ENCODE measurements around the gene LTB. TPM values are rescaled to one million over a fixed set of nuclear protein-coding genes. Genes with fewer than 3 reads are reported as not detected.

The LTB gene
- total RNA-seq, 4 donors from 2014 or later = not detected

DNA sequence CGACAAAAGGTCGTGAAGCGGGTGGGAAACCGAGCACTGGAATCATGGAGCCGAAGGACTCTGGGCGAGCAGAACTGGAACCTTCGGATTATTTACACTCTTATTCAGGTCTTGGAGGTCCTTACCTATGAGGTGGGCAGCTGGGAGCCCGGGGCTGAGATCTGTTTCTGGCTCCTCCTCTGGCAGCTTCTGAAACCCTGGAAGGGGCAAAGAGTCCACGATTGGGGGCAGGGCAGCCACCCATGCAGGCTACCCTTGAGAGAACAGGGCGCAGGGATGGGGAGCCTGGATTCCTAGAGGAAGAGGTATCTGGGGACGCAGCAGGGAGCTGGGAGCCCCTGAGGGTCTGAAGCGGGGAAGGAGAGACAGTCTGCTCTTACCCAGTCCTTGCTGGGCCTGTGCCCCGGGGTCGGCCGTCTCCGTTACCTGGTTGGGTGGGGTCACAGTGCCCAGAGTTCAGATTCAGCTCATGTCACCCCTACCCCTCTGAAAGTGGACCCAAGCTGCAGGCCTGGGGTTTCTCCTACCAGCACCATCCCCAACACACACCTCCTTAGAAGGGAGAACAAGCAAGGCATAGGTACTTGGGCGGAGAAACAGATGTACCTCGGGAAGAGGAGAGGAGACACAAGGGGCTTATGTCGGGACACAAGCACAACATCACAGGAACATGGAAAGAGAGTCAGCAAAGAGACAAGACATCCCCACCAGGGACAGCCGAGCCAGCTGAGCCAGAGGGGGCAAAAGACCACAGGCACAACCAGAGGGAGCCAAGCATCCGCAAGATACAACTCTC lies 592 bp downstream of the LTB start:
- no peak for TF ChIP-seq POLR2A (IDR thresholded peaks at IDR 0.05)
- TF ChIP-seq, protein P1, sequence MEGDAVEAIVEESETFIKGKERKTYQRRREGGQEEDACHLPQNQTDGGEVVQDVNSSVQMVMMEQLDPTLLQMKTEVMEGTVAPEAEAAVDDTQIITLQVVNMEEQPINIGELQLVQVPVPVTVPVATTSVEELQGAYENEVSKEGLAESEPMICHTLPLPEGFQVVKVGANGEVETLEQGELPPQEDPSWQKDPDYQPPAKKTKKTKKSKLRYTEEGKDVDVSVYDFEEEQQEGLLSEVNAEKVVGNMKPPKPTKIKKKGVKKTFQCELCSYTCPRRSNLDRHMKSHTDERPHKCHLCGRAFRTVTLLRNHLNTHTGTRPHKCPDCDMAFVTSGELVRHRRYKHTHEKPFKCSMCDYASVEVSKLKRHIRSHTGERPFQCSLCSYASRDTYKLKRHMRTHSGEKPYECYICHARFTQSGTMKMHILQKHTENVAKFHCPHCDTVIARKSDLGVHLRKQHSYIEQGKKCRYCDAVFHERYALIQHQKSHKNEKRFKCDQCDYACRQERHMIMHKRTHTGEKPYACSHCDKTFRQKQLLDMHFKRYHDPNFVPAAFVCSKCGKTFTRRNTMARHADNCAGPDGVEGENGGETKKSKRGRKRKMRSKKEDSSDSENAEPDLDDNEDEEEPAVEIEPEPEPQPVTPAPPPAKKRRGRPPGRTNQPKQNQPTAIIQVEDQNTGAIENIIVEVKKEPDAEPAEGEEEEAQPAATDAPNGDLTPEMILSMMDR (IDR thresholded peaks at IDR 0.05) = no peak
- H3K36me3 ChIP-seq = no peaks in the 10 kb centered on the region
- WGBS, 2 donors = 17 to 24% methylated on average over 20 to 21 of the region's 21 CpGs

DNA sequence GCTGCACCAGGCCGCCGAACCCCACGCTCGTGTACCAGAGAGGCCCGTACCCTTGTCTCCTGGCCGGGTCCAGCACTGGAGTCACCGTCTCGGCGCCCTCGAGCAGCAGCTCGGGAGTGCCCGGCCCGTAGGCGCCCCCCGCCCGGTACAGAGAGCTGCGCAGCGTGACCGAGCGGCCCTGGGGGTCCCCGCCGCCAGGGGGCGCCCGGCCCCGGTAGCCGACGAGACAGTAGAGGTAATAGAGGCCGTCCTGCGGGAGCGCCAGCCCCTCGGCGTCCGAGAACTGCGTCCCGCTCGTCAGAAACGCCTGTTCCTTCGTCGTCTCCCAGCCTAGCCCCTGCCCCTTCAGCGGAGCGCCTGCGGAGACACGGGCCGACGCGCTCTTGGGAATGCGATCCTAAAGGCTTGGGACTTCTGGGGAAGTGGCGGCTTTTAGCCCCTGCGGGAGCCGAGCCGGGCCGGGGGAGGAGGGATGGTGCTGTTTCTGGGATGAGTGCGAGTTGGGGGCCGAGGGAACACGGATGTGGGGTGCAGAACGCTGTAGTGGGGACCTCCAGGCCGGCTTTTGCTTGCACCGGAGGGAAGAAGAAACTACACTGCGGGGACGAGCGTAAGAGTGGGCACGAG lies 1.3 kb downstream of the LTB start:
- 1 to 2% methylated on average over 18 to 27 of the region's 62 CpGs for WGBS, 2 donors
- peak in 1 of 2 donors; percentile 63 for TF ChIP-seq POLR2A (IDR thresholded peaks at IDR 0.05)
- TF ChIP-seq, protein P1 (IDR thresholded peaks at IDR 0.05) = peak; percentile 61 to 97 (median 94)
- DNase-seq = peak; percentile 83 to 85
- H3K9me3 ChIP-seq = no peaks in the 10 kb centered on the region
- peak overlapping the region in 2 of 3 donors; percentile 10 to 83 for H3K27ac ChIP-seq
- intact Hi-C loops (cut with DNase I) = no loop called here
- no peaks in the 10 kb centered on the region for H3K36me3 ChIP-seq
- no peaks in the 10 kb centered on the region for H3K27me3 ChIP-seq
- H3K4me1 ChIP-seq = peaks cover 10 to 12% of the 10 kb centered on the region in 2 donors
- H3K4me3 ChIP-seq (replicated peaks in 1 of 3) = peak overlapping the region; percentile 58 to 91 (median 73)

More for the DNA sequence above, 592 bp downstream of the LTB start:
- Histone ChIP-seq H3K9me3 (no peaks in the 10 kb centered on the region), H3K27ac (peak overlapping the region in 2 of 3 donors; percentile 10 to 83), H3K27me3 (no peaks in the 10 kb centered on the region), H3K4me1 (peaks cover 10 to 12% of the 10 kb centered on the region in 2 donors), H3K4me3 (replicated peaks in 1 of 3) (peak overlapping the region; percentile 58 to 91 (median 73))
- intact Hi-C loops (cut with DNase I) = loop anchor here (2.0 kb wide), 1 partner anchor 27 kb away; no protein-coding TSS in a partner anchor
- peak in 1 of 2 donors; percentile 22 for DNase-seq

DNA sequence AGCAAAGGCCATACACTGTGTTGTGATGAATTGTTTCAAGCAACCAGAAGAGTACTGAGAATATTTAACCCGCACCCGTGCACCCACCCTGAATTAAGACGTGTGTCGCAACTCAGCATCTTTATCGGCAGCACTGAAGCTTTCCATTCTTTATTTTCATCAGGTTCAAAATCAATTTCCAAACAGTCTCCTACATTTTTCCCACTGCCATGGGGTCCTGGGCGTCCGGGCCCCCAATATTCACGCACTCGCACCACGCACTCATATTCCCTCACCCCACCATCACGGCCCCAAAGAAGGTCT lies 1.8 kb downstream of the LTB start:
- 40 to 43% methylated on average over 11 of the region's 11 CpGs for WGBS, 2 donors

DNA sequence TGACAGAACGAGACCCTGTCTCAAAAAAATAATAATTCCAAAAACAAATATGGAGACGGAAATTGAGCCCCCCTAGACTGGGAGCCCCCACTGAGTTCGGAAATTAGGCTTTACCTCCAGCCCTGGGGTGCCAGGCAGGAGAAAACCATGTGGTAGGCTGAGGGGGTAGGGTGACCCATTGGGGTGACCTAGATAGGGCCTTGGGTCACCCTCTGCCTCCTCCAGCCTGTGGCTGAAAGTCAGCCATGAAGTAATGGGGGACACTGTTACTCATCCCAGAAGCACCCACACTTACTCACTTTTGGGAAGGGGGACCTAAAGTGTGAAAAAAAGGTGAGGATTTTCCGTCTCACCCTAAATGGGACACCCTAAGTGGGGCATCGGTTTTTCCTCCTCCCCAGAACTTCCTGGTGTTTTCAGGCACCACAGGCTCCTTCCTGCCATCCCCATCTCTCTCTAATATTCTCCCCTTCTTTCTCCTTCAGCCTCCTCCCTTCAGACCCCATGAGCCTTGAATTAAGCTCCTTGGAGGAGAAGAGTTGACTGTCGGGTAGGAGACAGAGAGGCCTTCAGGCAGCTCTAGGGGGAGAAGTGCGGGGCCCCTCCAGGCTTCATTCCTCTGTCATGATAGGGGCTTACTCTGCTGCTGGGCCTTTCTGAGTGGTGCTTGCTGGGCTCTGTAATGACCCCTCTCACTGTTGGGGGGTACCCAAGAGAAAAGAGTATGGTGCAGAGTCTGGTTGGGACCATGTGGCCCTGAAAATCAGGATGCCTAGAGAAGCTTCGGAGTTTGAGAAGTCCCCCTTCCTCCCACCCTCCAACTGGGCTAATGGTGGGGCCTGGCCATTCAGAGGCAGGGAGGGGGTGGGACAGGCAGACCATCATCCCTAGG lies 2.4 kb downstream of the LTB start:
- Histone ChIP-seq H3K36me3 (no peaks in the 10 kb centered on the region), H3K4me3 (replicated peaks in 1 of 3) (no peak overlapping the region), H3K27me3 (no peaks in the 10 kb centered on the region), H3K9me3 (no peaks in the 10 kb centered on the region), H3K27ac (no peak overlapping the region), H3K4me1 (peaks cover 10 to 12% of the 10 kb centered on the region in 2 donors)
- DNase-seq = no peak
- TF ChIP-seq, protein P1 (IDR thresholded peaks at IDR 0.05) = no peak
- no peak for TF ChIP-seq POLR2A (IDR thresholded peaks at IDR 0.05)
- intact Hi-C loops (cut with DNase I) = no loop called here
- 91 to 92% methylated on average over 8 of the region's 8 CpGs for WGBS, 2 donors

More for the DNA sequence above, 1.8 kb downstream of the LTB start:
- Histone ChIP-seq H3K27me3 (no peaks in the 10 kb centered on the region), H3K36me3 (no peaks in the 10 kb centered on the region), H3K4me1 (peaks cover 10 to 12% of the 10 kb centered on the region in 2 donors), H3K4me3 (replicated peaks in 1 of 3) (peak overlapping the region in 2 of 3 donors; percentile 58 to 91), H3K27ac (peak overlapping the region in 2 of 3 donors; percentile 10 to 83), H3K9me3 (no peaks in the 10 kb centered on the region)
- no peak for DNase-seq
- intact Hi-C loops (cut with DNase I) = no loop called here
- no peak for TF ChIP-seq POLR2A (IDR thresholded peaks at IDR 0.05)
- TF ChIP-seq, protein P1 (IDR thresholded peaks at IDR 0.05) = no peak

Data from thyroid gland (tissue), 4 donors.